GM12878 (cell line): ENCODE results near the gene FAM199X. TPM values are rescaled to one million over a fixed set of nuclear protein-coding genes. Genes with fewer than 3 reads are reported as not detected.
A peak's percentile ranks its signal among the peaks of the same experiment; 100 is the strongest.

Experiments
- ATAC-seq: fragments of 200-7000 bp; cut with Tn5 transposase; 3 replicates; pipeline ENCODE4 v1.9.1; 2020; ENCODE audit warnings: mild to moderate bottlenecking, moderate library complexity
- BruUV-seq: library from RNA; stranded (reverse); fragments of 400-500 nt; replicated peaks from 2 replicates; lab custom pipeline; 2021; lab: Mats Ljungman, UMichigan
- CTCF ChIA-PET: fragments of 300-600 bp; sonication (Branson Sonifier 250); formaldehyde crosslinking; extraction: SDS; loops from one replicate; lab custom pipeline; 2021; ENCODE audit warnings: inconsistent platforms; lab: Yijun Ruan, JAX
- POLR2A ChIA-PET: fragments of 350-600 bp; formaldehyde crosslinking; extraction: SDS; loops from one replicate; lab custom pipeline; 2021; ENCODE audit warnings: inconsistent platforms; lab: Charles Lee
- RAD21 ChIA-PET: fragments of 300-600 bp; sonication (Branson Sonifier 250); formaldehyde crosslinking; loops from one replicate; lab custom pipeline; 2023; ENCODE audit warnings: antibody characterized with exemption; ENCODE audit not compliant: unreplicated experiment; lab: Charles Lee
- SMC1A ChIA-PET: fragments of 300-600 bp; sonication (Branson Sonifier 250); formaldehyde crosslinking; loops from one replicate; lab custom pipeline; 2023; ENCODE audit not compliant: unreplicated experiment, uncharacterized antibody; lab: Charles Lee
- DNase-seq: peaks from one replicate; pipeline ENCODE4 v3.0.0-alpha.2; 2011; ENCODE audit warnings: low read depth, low spot score
- FAIRE-seq: peaks from 3 replicates; lab custom pipeline; 2011; peaks lifted over from hg19 to GRCh38; lab: Jason Lieb, UNC
- H2AFZ ChIP-seq: 2 replicates; pipeline ENCODE4 v1.6.0; 2011; ENCODE audit warnings: low read depth, low read length, control low read depth; ENCODE audit not compliant: control insufficient read depth
- H3K27ac ChIP-seq: 2 replicates; pipeline ENCODE4 v1.5.1; 2011; ENCODE audit warnings: control low read depth; ENCODE audit not compliant: control insufficient read depth, insufficient read depth
- H3K27me3 ChIP-seq, 2 experiments: replicated peaks in 1 of 2; 2 replicates each; pipeline versions ENCODE4 v1.6.0 to v1.6.1; 2011; ENCODE audit warnings: low read length in 1 of 2; ENCODE audit not compliant: control insufficient read depth in 2 of 2, insufficient read depth in 2 of 2
- H3K36me3 ChIP-seq, 2 experiments: 2 replicates each; pipeline ENCODE4 v1.5.1; 2011; ENCODE audit warnings: low read length in 1 of 2; ENCODE audit not compliant: control insufficient read depth in 2 of 2, insufficient read depth in 2 of 2
- H3K4me1 ChIP-seq: 2 replicates; pipeline ENCODE4 v1.6.1; 2011; ENCODE audit warnings: mild to moderate bottlenecking, low read length, moderate library complexity, mixed read lengths; ENCODE audit not compliant: control insufficient read depth, insufficient read depth
- H3K4me2 ChIP-seq: 2 replicates; pipeline ENCODE4 v1.6.0; 2011; ENCODE audit warnings: control low read depth; ENCODE audit not compliant: control insufficient read depth, insufficient read depth
- H3K4me3 ChIP-seq: fragments of 200-600 bp; sonication (generic); 2 replicates; pipeline ENCODE4 v1.5.1; 2016
- H3K79me2 ChIP-seq: 2 replicates; pipeline ENCODE4 v1.6.0; 2011; ENCODE audit warnings: low read length; ENCODE audit not compliant: control insufficient read depth, insufficient read depth
- H3K9ac ChIP-seq: 2 replicates; pipeline ENCODE4 v1.8.0; 2011; ENCODE audit warnings: low read length, control low read depth, mixed read lengths; ENCODE audit not compliant: control insufficient read depth, insufficient read depth
- H3K9me3 ChIP-seq: replicated peaks from 3 replicates; pipeline ENCODE4 v1.5.1; 2011; ENCODE audit warnings: mild to moderate bottlenecking, low read length; ENCODE audit not compliant: control insufficient read depth, insufficient read depth
- H4K20me1 ChIP-seq: 2 replicates; pipeline ENCODE4 v1.6.0; 2011; ENCODE audit not compliant: control insufficient read depth, insufficient read depth
- ATF7 ChIP-seq: fragments of 450-650 bp; IDR thresholded peaks from 2 replicates; pipeline ENCODE4 v1.6.1; 2016; ENCODE audit warnings: low read depth, mild to moderate bottlenecking
- CREM ChIP-seq: IDR thresholded peaks from 2 replicates; pipeline ENCODE4 v1.6.1; 2014; ENCODE audit warnings: antibody characterized with exemption, low read depth
- EP300 ChIP-seq, 2 experiments: fragments of 150-350 bp in 1 of 2; IDR thresholded peaks; 2 replicates each; pipeline ENCODE4 v1.6.1; 2011 to 2012; ENCODE audit warnings: low read depth in 2 of 2, low read length in 2 of 2, borderline replicate concordance in 1 of 2, improper control_type of control experiment in 1 of 2, inconsistent platforms in 1 of 2; ENCODE audit not compliant: control insufficient read depth in 1 of 2
- HCFC1 ChIP-seq: fragments of 150-350 bp; IDR thresholded peaks from 2 replicates; pipeline ENCODE4 v1.6.1; 2014; ENCODE audit warnings: low read length
- PKNOX1 ChIP-seq: fragments of 450-650 bp; IDR thresholded peaks from 2 replicates; pipeline ENCODE4 v1.6.1; 2016; ENCODE audit warnings: mild to moderate bottlenecking
- RFX5 ChIP-seq: IDR thresholded peaks from 2 replicates; pipeline ENCODE4 v1.6.1; 2011; ENCODE audit warnings: low read depth, low read length, improper control_type of control experiment
- TARDBP ChIP-seq: IDR thresholded peaks from 2 replicates; pipeline ENCODE4 v1.6.1; 2016; ENCODE audit warnings: borderline replicate concordance
- WRNIP1 ChIP-seq: IDR thresholded peaks from 2 replicates; pipeline ENCODE4 v1.6.1; 2011; ENCODE audit warnings: low read depth, low read length, improper control_type of control experiment, borderline replicate concordance
- WGBS: methylation state at CpG from one replicate; pipeline ENCODE4 v1.1.6; 2016; ENCODE audit warnings: low lambda C conversion rate; ENCODE audit not compliant: insufficient replicate concordance, insufficient coverage; ENCODE audit errors: missing lambda C conversion rate; 5-methylcytosine and 5-hydroxymethylcytosine counted together
- in situ Hi-C: fragments of 300-500 bp; cut with MboI; formaldehyde crosslinking; loops from 9 replicates; pipeline ENCODE4 v1.14.3; 2018; ENCODE audit warnings: mixed read lengths
- intact Hi-C: fragments of 100-400 bp; cut with micrococcal nuclease; formaldehyde crosslinking; loops from one replicate; pipeline ENCODE4 v1.14.2; 2022; ENCODE audit not compliant: unreplicated experiment
- polyA plus RNA-seq, 11 experiments: library from polyadenylated mRNA; depleted of rRNA in 4 of 11; unstranded in 6 of 11; stranded (reverse) in 5 of 11; fragments of >200 nt; fragmentation: Nextera tagmentation in 4 of 11; fragmentation: Illumina TruSeq in 1 of 11; extraction: Ambion mirVana in 4 of 11; extraction: Trizol in 1 of 11; gene quantifications; 1 replicate in 1 of 11; 2 replicates in 10 of 11; pipeline versions ENCODE4 v1.2.1 to v1.2.3, GENCODE V29; 2011 to 2016; ENCODE audit warnings: inconsistent platforms in 2 of 11, missing spikeins in 2 of 11, low read depth in 1 of 11
- total RNA-seq, 4 experiments: library from RNA; depleted of rRNA in 3 of 4; stranded (reverse); fragments of >200 nt in 3 of 4; fragmentation: Illumina TruSeq in 1 of 4; extraction: Trizol in 1 of 4; gene quantifications; 2 replicates each; pipeline versions ENCODE4 v1.2.1 to v1.2.3, GENCODE V29; 2013 to 2021
- TF ChIP-seq, protein P1 (sequence below): IDR thresholded peaks from 2 replicates; pipeline ENCODE4 v1.6.1; 2012; ENCODE audit warnings: low read depth, low read length, improper control_type of control experiment

FAM199X gene
- total and polyA plus RNA-seq, 10 of the 15 experiments (the other 5 are each of a cell fraction or from before 2014, with no cell fraction given): 2.4 to 10.9 (median 9.1) TPM

- RAD21 ChIA-PET: interaction anchor here (1.0 to 1.5 kb wide), 7 partner anchors 10 to 995 kb away, joined by 3 to 5 read pairs (median 3); no protein-coding TSS in a partner anchor
- Histone ChIP-seq H3K27me3 (no peaks in the 10 kb centered on the region), H3K4me3 (no peak overlapping the region), H4K20me1 (no peaks in the 10 kb centered on the region), H3K9ac (no peak overlapping the region), H3K4me1 (no peaks in the 10 kb centered on the region), H3K27ac (no peak overlapping the region), H3K4me2 (no peak overlapping the region), H3K9me3 (no peaks in the 10 kb centered on the region), H3K79me2 (no peaks in the 10 kb centered on the region), H2AFZ (no peak overlapping the region), H3K36me3 (no peaks in the 10 kb centered on the region)
- SMC1A ChIA-PET: interaction anchor here (1.1 to 1.8 kb wide), 4 partner anchors 8 to 76 kb away, joined by 4 to 10 read pairs (median 6); no protein-coding TSS in a partner anchor
- in situ Hi-C loops: no loop called here
- intact Hi-C loops: loop anchor here (1.0 to 5.0 kb wide), 3 partner anchors 76 to 727 kb away; no protein-coding TSS in a partner anchor
- ATAC-seq (peak; percentile 38; the same call in 2 of the 3 replicates), FAIRE-seq (no peak), DNase-seq (no peak)
- 0% methylated on average over 1 of the region's 1 CpG for WGBS
- CTCF ChIA-PET: interaction anchor here (0.8 to 2.9 kb wide), 27 partner anchors 8 to 995 kb away, joined by 3 to 18 read pairs (median 4); partner anchors contain the start of gene FAM199X
- POLR2A ChIA-PET: no interaction called here
- TF ChIP-seq PKNOX1 (no peak), ATF7 (no peak), WRNIP1 (no peak), HCFC1 (no peak), EP300 (IDR thresholded peaks at IDR 0.05; ENCODE audit: borderline replicate concordance in 1 of 2, control insufficient read depth in 1 of 2, low read depth in 2 of 2, low read length in 2 of 2) (no peak), TARDBP (no peak), RFX5 (no peak), CREM (no peak)
- TF ChIP-seq, protein P1, sequence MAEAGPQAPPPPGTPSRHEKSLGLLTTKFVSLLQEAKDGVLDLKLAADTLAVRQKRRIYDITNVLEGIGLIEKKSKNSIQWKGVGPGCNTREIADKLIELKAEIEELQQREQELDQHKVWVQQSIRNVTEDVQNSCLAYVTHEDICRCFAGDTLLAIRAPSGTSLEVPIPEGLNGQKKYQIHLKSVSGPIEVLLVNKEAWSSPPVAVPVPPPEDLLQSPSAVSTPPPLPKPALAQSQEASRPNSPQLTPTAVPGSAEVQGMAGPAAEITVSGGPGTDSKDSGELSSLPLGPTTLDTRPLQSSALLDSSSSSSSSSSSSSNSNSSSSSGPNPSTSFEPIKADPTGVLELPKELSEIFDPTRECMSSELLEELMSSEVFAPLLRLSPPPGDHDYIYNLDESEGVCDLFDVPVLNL: no peak
- BruUV-seq: no TSS peak
These were observed 28.8 kb downstream of the FAM199X start for GRCh38 chrX:104195013-104195412.
